ENCODE results near the gene DYNC1H1.

- TF ChIP-seq CTCF (conservative IDR thresholded peaks at IDR 0.05; ENCODE audit: low read depth, low read length) (no peak), EZH2 (IDR thresholded peaks at IDR 0.05; ENCODE audit: low read length, unreplicated experiment) (no peak)
These were observed 26.2 kb upstream of the DYNC1H1 start for GRCh38 chr14:101937926-101938767.
